Caco-2 (cell line): ENCODE results near the gene NFKB1. TPM values are rescaled to one million over a fixed set of nuclear protein-coding genes. Genes with fewer than 3 reads are reported as not detected.

Experiments
- BruUV-seq: library from RNA; stranded (reverse); fragments of 400-500 nt; replicated peaks from 2 replicates; lab custom pipeline; 2021; lab: Mats Ljungman, UMichigan
- CTCF ChIA-PET: fragments of 300-600 bp; sonication (Branson Sonifier 250); formaldehyde crosslinking; loops from one replicate; lab custom pipeline; 2022; ENCODE audit warnings: antibody characterized with exemption; lab: Charles Lee
- POLR2A ChIA-PET: fragments of 300-600 bp; sonication (Branson Sonifier 250); formaldehyde crosslinking; loops from one replicate; lab custom pipeline; 2022; ENCODE audit warnings: antibody characterized with exemption; lab: Charles Lee
- DNase-seq, 2 experiments: peaks; one replicate each; pipeline versions ENCODE4 v3.0.0 to v3.0.0-alpha.2; 2020 to 2022
- H3K27me3 ChIP-seq: replicated peaks from 2 replicates; pipeline ENCODE4 v1.6.0; 2011; ENCODE audit warnings: low read length; ENCODE audit not compliant: control insufficient read depth, insufficient read depth
- H3K36me3 ChIP-seq: 2 replicates; pipeline ENCODE4 v1.5.1; 2011; ENCODE audit warnings: low read length; ENCODE audit not compliant: control insufficient read depth, insufficient read depth
- H3K4me1 ChIP-seq: fragments of 250-450 bp; sonication (Bioruptor Pico); 2 replicates; pipeline ENCODE4 v1.5.1; 2020; ENCODE audit warnings: mild to moderate bottlenecking
- H3K4me3 ChIP-seq: 2 replicates; pipeline ENCODE4 v1.5.1; 2011; ENCODE audit warnings: low read depth, mild to moderate bottlenecking, control low read depth, low read length
- H3K9me3 ChIP-seq: fragments of 250-450 bp; sonication (Bioruptor Pico); 2 replicates; pipeline ENCODE4 v1.5.1; 2020; ENCODE audit warnings: mild to moderate bottlenecking, moderate library complexity
- H3K27ac Mint-ChIP-seq: one replicate; pipeline ENCODE4 v1.8.0; 2022; ENCODE audit warnings: mixed read lengths; ENCODE audit not compliant: unreplicated experiment
- H3K27me3 Mint-ChIP-seq: one replicate; pipeline ENCODE4 v1.8.0; 2022; ENCODE audit warnings: mixed read lengths; ENCODE audit not compliant: insufficient read depth, unreplicated experiment
- H3K36me3 Mint-ChIP-seq: one replicate; pipeline ENCODE4 v1.8.0; 2022; ENCODE audit warnings: mild to moderate bottlenecking, mixed read lengths; ENCODE audit not compliant: insufficient read depth, unreplicated experiment
- H3K4me1 Mint-ChIP-seq: one replicate; pipeline ENCODE4 v1.8.0; 2022; ENCODE audit warnings: low read depth, mixed read lengths; ENCODE audit not compliant: unreplicated experiment
- H3K4me3 Mint-ChIP-seq: one replicate; pipeline ENCODE4 v1.8.0; 2022; ENCODE audit warnings: mild to moderate bottlenecking, moderate library complexity, mixed read lengths; ENCODE audit not compliant: unreplicated experiment
- H3K9me3 Mint-ChIP-seq: one replicate; pipeline ENCODE4 v1.8.0; 2022; ENCODE audit warnings: mixed read lengths; ENCODE audit not compliant: unreplicated experiment
- CTCF ChIP-seq, 2 experiments: fragments of 200-600 bp in 1 of 2; IDR thresholded peaks; 1 replicate in 1 of 2; 2 replicates in 1 of 2; pipeline versions ENCODE4 v1.5.1 to v1.8.0; 2011 to 2022; ENCODE audit warnings: antibody characterized with exemption in 1 of 2, control low read depth in 1 of 2, inconsistent platforms in 1 of 2, low read depth in 1 of 2, low read length in 1 of 2, mild to moderate bottlenecking in 1 of 2, moderate library complexity in 1 of 2; ENCODE audit not compliant: insufficient read depth in 1 of 2, severe bottlenecking in 1 of 2, unreplicated experiment in 1 of 2
- intact Hi-C: fragments of 100-400 bp; cut with micrococcal nuclease; formaldehyde crosslinking; loops from one replicate; pipeline ENCODE4 v1.10.0; 2022; ENCODE audit not compliant: unreplicated experiment
- total RNA-seq: library from RNA; stranded (reverse); gene quantifications from 2 replicates; pipeline ENCODE4 v1.2.3, GENCODE V29; 2022

Gene NFKB1
- total RNA-seq, 1 experiment from 2014 or later = 33.0 TPM

GRCh38 chr4:102504941-102505340 is 3.8 kb downstream of the NFKB1 start:
- Mint-ChIP-seq H3K4me1 (peaks cover 14% of the 10 kb centered on the region), H3K4me3 (no peak overlapping the region), H3K27me3 (no peaks in the 10 kb centered on the region), H3K9me3 (no peaks in the 10 kb centered on the region), H3K36me3 (peaks cover 10% of the 10 kb centered on the region), H3K27ac (no peak overlapping the region)
- ChIA-PET POLR2A (interaction anchor here (0.5 kb wide), 1 partner anchor 70 kb away, joined by 3 read pairs; no protein-coding TSS in a partner anchor), CTCF (no interaction called here)
- intact Hi-C loops = loop anchor here (5.0 to 10.0 kb wide), 2 partner anchors 62 to 160 kb away; partner anchors contain the start of gene SLC39A8
- TF ChIP-seq CTCF (IDR thresholded peaks at IDR 0.05; ENCODE audit: insufficient read depth in 1 of 2, low read depth in 1 of 2, low read length in 1 of 2, severe bottlenecking in 1 of 2, unreplicated experiment in 1 of 2) = no peak
- Histone ChIP-seq H3K4me1 (peaks cover 18% of the 10 kb centered on the region; the same call in 1 of the 2 replicates), H3K36me3 (no peaks in the 10 kb centered on the region), H3K27me3 (no peaks in the 10 kb centered on the region), H3K4me3 (no peak overlapping the region), H3K9me3 (no peaks in the 10 kb centered on the region)
- BruUV-seq = no TSS peak
- DNase-seq = no peak

- intact Hi-C loops = loop anchor here (10.0 kb wide), 1 partner anchor 161 kb away; the partner anchor contains the start of gene SLC39A8
- no TSS peak for BruUV-seq
- H3K4me1 ChIP-seq = peaks cover 18% of the 10 kb centered on the region; the same call in 1 of the 2 replicates
- H3K36me3 ChIP-seq = no peaks in the 10 kb centered on the region
- Mint-ChIP-seq H3K27ac (no peak overlapping the region), H3K27me3 (no peaks in the 10 kb centered on the region), H3K4me1 (peaks cover 14% of the 10 kb centered on the region), H3K4me3 (no peak overlapping the region), H3K9me3 (no peaks in the 10 kb centered on the region), H3K36me3 (peaks cover 10% of the 10 kb centered on the region)
- POLR2A ChIA-PET = no interaction called here
- no peaks in the 10 kb centered on the region for H3K27me3 ChIP-seq
- H3K9me3 ChIP-seq = no peaks in the 10 kb centered on the region
- CTCF ChIA-PET = no interaction called here
- TF ChIP-seq CTCF (IDR thresholded peaks at IDR 0.05; ENCODE audit: insufficient read depth in 1 of 2, low read depth in 1 of 2, low read length in 1 of 2, severe bottlenecking in 1 of 2, unreplicated experiment in 1 of 2) = no peak
- H3K4me3 ChIP-seq = no peak overlapping the region
- DNase-seq = no peak
Observed at GRCh38 chr4:102505708-102506107, 4.5 kb downstream of the NFKB1 start.

GRCh38 chr4:102506523-102506922 is 5.4 kb downstream of the NFKB1 start:
- H3K9me3 Mint-ChIP-seq = no peaks in the 10 kb centered on the region
- Histone ChIP-seq H3K4me1 (peaks cover 18% of the 10 kb centered on the region; the same call in 1 of the 2 replicates), H3K9me3 (no peaks in the 10 kb centered on the region), H3K4me3 (no peak overlapping the region), H3K27me3 (no peaks in the 10 kb centered on the region), H3K36me3 (no peaks in the 10 kb centered on the region)
- ChIA-PET CTCF (no interaction called here), POLR2A (no interaction called here)
- peaks cover 14% of the 10 kb centered on the region for H3K4me1 Mint-ChIP-seq
- no peaks in the 10 kb centered on the region for H3K27me3 Mint-ChIP-seq
- BruUV-seq = no TSS peak
- no peak for DNase-seq
- intact Hi-C loops = loop anchor here (10.0 kb wide), 1 partner anchor 162 kb away; the partner anchor contains the start of gene SLC39A8
- no peak overlapping the region for H3K4me3 Mint-ChIP-seq
- no peak overlapping the region for H3K27ac Mint-ChIP-seq
- peaks cover 10% of the 10 kb centered on the region for H3K36me3 Mint-ChIP-seq
- no peak for TF ChIP-seq CTCF (IDR thresholded peaks at IDR 0.05; ENCODE audit: insufficient read depth in 1 of 2, low read depth in 1 of 2, low read length in 1 of 2, severe bottlenecking in 1 of 2, unreplicated experiment in 1 of 2)
